H1 (cell line): ENCODE data around the gene BEND4. TPM values are rescaled to one million over a fixed set of nuclear protein-coding genes. Genes with fewer than 3 reads are reported as not detected.

ENCODE experiments used
- CTCF ChIA-PET: fragments of 300-600 bp; sonication (Branson Sonifier 250); formaldehyde crosslinking; loops from one replicate; lab custom pipeline; 2021; ENCODE audit not compliant: partially characterized antibody; lab: Charles Lee
- POLR2A ChIA-PET: fragments of 300-600 bp; sonication (Branson Sonifier 250); formaldehyde crosslinking; loops from one replicate; lab custom pipeline; 2021; ENCODE audit warnings: inconsistent platforms; ENCODE audit not compliant: partially characterized antibody; lab: Charles Lee
- DNase-seq, 2 experiments: peaks; one replicate each; pipeline versions ENCODE4 v3.0.0 to v3.0.0-alpha.2; 2010 to 2022; ENCODE audit warnings: low spot score in 2 of 2, low read depth in 1 of 2, mixed read lengths in 1 of 2
- FAIRE-seq: peaks from 2 replicates; lab custom pipeline; 2011; peaks lifted over from hg19 to GRCh38; lab: Jason Lieb, UNC
- H2AFZ ChIP-seq: 2 replicates; pipeline ENCODE4 v1.8.1; 2012; ENCODE audit warnings: low read length, inconsistent platforms
- H2AK5ac ChIP-seq: 2 replicates; pipeline ENCODE4 v1.6.1; 2013; ENCODE audit warnings: low read depth, low read length
- H2BK120ac ChIP-seq: replicated peaks from 2 replicates; pipeline ENCODE3; 2013; ENCODE audit warnings: low read depth, low read length, inconsistent platforms
- H2BK12ac ChIP-seq: 2 replicates; pipeline ENCODE4 v1.6.1; 2013; ENCODE audit warnings: low read depth, low read length
- H2BK15ac ChIP-seq: 2 replicates; pipeline ENCODE4 v1.6.1; 2013; ENCODE audit warnings: low read length
- H2BK20ac ChIP-seq: 2 replicates; pipeline ENCODE4 v1.6.1; 2013; ENCODE audit warnings: low read length
- H2BK5ac ChIP-seq: 2 replicates; pipeline ENCODE4 v1.6.1; 2013; ENCODE audit warnings: low read depth, low read length
- H3K14ac ChIP-seq: 2 replicates; pipeline ENCODE4 v1.6.1; 2013; ENCODE audit warnings: inconsistent platforms; ENCODE audit not compliant: insufficient read length
- H3K18ac ChIP-seq: 2 replicates; pipeline ENCODE4 v1.6.1; 2013; ENCODE audit warnings: low read length; ENCODE audit errors: extremely low read depth
- H3K23ac ChIP-seq: 2 replicates; pipeline ENCODE4 v1.6.1; 2013; ENCODE audit warnings: inconsistent platforms; ENCODE audit not compliant: insufficient read length
- H3K23me2 ChIP-seq: 2 replicates; pipeline ENCODE4 v1.6.1; 2013; ENCODE audit warnings: low read depth, low read length
- H3K27ac ChIP-seq: 2 replicates; pipeline ENCODE4 v1.6.1; 2011; ENCODE audit warnings: low read depth, low read length, inconsistent platforms
- H3K27me3 ChIP-seq, 4 experiments: replicated peaks in 1 of 4; 1 replicate in 1 of 4; 2 replicates in 3 of 4; pipeline versions ENCODE4 v1.6.1 to v1.8.1; 2011 to 2013; ENCODE audit warnings: low read length in 3 of 4, mild to moderate bottlenecking in 3 of 4, inconsistent platforms in 2 of 4, mixed read lengths in 2 of 4, moderate library complexity in 1 of 4; ENCODE audit not compliant: control insufficient read depth in 3 of 4, insufficient read depth in 3 of 4; ENCODE audit errors: extremely low read depth in 1 of 4
- H3K36me3 ChIP-seq, 4 experiments: 2 replicates each; pipeline versions ENCODE4 v1.6.1 to v1.8.1; 2011 to 2013; ENCODE audit warnings: mild to moderate bottlenecking in 4 of 4, low read length in 3 of 4, moderate library complexity in 2 of 4, control low read depth in 1 of 4, inconsistent platforms in 1 of 4; ENCODE audit not compliant: insufficient read depth in 4 of 4, control insufficient read depth in 2 of 4
- H3K4ac ChIP-seq: replicated peaks from 2 replicates; pipeline ENCODE3; 2013; ENCODE audit warnings: low read length, low read depth, mixed read lengths, inconsistent platforms; ENCODE audit not compliant: insufficient read length
- H3K4me1 ChIP-seq, 4 experiments: replicated peaks in 1 of 4; 1 replicate in 1 of 4; 2 replicates in 3 of 4; pipeline versions ENCODE4 v1.6.1 to v1.8.1; 2011 to 2013; ENCODE audit warnings: low read length in 3 of 4, inconsistent platforms in 2 of 4, mixed read lengths in 1 of 4; ENCODE audit not compliant: insufficient read depth in 4 of 4, control insufficient read depth in 3 of 4
- H3K4me2 ChIP-seq, 2 experiments: 2 replicates each; pipeline versions ENCODE4 v1.6.1 to v1.8.1; 2011 to 2013; ENCODE audit warnings: low read depth in 2 of 2, low read length in 2 of 2, control low read depth in 1 of 2, inconsistent platforms in 1 of 2, mild to moderate bottlenecking in 1 of 2; ENCODE audit not compliant: insufficient read depth in 1 of 2
- H3K4me3 ChIP-seq, 4 experiments: fragments of 200-600, 300-600 bp in 1 of 4; sonication (generic), shearing (Covaris generic), sonication (Bioruptor Twin) in 1 of 4; 2 replicates each; pipeline versions ENCODE4 v1.5.1 to v1.8.1; 2011 to 2016; ENCODE audit warnings: low read length in 4 of 4, low read depth in 3 of 4, control low read depth in 2 of 4, inconsistent platforms in 2 of 4, mild to moderate bottlenecking in 2 of 4, mixed read lengths in 1 of 4, moderate library complexity in 1 of 4; ENCODE audit not compliant: insufficient read depth in 2 of 4; ENCODE audit errors: extremely low read depth in 1 of 4
- H3K56ac ChIP-seq: replicated peaks from 2 replicates; pipeline ENCODE3; 2013; ENCODE audit warnings: low read depth, mild to moderate bottlenecking, mixed read lengths, low read length, inconsistent platforms; ENCODE audit not compliant: insufficient read length
- H3K79me1 ChIP-seq: 2 replicates; pipeline ENCODE4 v1.6.1; 2013; ENCODE audit warnings: low read depth, low read length, control low read depth
- H3K79me2 ChIP-seq, 2 experiments: 2 replicates each; pipeline versions ENCODE4 v1.6.1 to v1.8.1; 2012 to 2013; ENCODE audit warnings: low read length in 2 of 2, mild to moderate bottlenecking in 2 of 2, inconsistent platforms in 1 of 2; ENCODE audit not compliant: insufficient read depth in 2 of 2, control insufficient read depth in 1 of 2
- H3K9ac ChIP-seq, 4 experiments: replicated peaks in 1 of 4; 1 replicate in 1 of 4; 2 replicates in 3 of 4; pipeline versions ENCODE4 v1.6.1 to v1.8.1; 2011 to 2013; ENCODE audit warnings: low read depth in 3 of 4, low read length in 3 of 4, control low read depth in 2 of 4, mild to moderate bottlenecking in 2 of 4, moderate library complexity in 2 of 4, inconsistent platforms in 1 of 4; ENCODE audit errors: extremely low read depth in 1 of 4
- H3K9me3 ChIP-seq, 2 experiments: 2 replicates each; pipeline versions ENCODE4 v1.6.1 to v1.8.1; 2012 to 2013; ENCODE audit warnings: mild to moderate bottlenecking in 2 of 2, moderate library complexity in 2 of 2, control low read depth in 1 of 2, inconsistent platforms in 1 of 2, low read depth in 1 of 2, low read length in 1 of 2, mixed read lengths in 1 of 2; ENCODE audit not compliant: insufficient read depth in 2 of 2
- H4K20me1 ChIP-seq, 2 experiments: replicated peaks in 1 of 2; 2 replicates each; pipeline versions ENCODE3 to v1.8.1; 2011 to 2013; ENCODE audit warnings: inconsistent platforms in 2 of 2, low read length in 2 of 2, mild to moderate bottlenecking in 1 of 2; ENCODE audit not compliant: insufficient read depth in 2 of 2, control insufficient read depth in 1 of 2
- H4K5ac ChIP-seq: 2 replicates; pipeline ENCODE4 v1.6.1; 2013; ENCODE audit warnings: low read length, low read depth, mixed read lengths, inconsistent platforms; ENCODE audit not compliant: insufficient read length
- H4K8ac ChIP-seq: 2 replicates; pipeline ENCODE4 v1.8.0; 2013; ENCODE audit warnings: mild to moderate bottlenecking, moderate library complexity, low read length, inconsistent platforms; ENCODE audit not compliant: insufficient read depth; ENCODE audit errors: extremely low read depth
- H4K91ac ChIP-seq: replicated peaks from 2 replicates; pipeline ENCODE3; 2013; ENCODE audit warnings: low read length, mixed read lengths, inconsistent platforms; ENCODE audit not compliant: insufficient read length
- EGR1 ChIP-seq: IDR thresholded peaks from 2 replicates; pipeline ENCODE4 v1.6.1; 2011; ENCODE audit warnings: low read depth, low read length, borderline replicate concordance
- FOSL1 ChIP-seq: IDR thresholded peaks from 2 replicates; pipeline ENCODE4 v1.6.1; 2011; ENCODE audit warnings: mild to moderate bottlenecking, low read depth, low read length, moderate library complexity; ENCODE audit not compliant: insufficient read depth
- JUND ChIP-seq: IDR thresholded peaks from 2 replicates; pipeline ENCODE4 v1.6.1; 2011; ENCODE audit warnings: mild to moderate bottlenecking, improper control_type of control experiment, low read length
- WGBS, 2 experiments: shearing (Covaris generic) in 1 of 2; methylation state at CpG; one replicate each; pipeline versions ENCODE4 v1.1.6 to v1.1.7; 2013 to 2015; ENCODE audit warnings: low lambda C conversion rate in 2 of 2, mixed read lengths in 2 of 2, inconsistent platforms in 1 of 2, low coverage in 1 of 2, missing lambda C conversion rate in 1 of 2; ENCODE audit not compliant: insufficient replicate concordance in 2 of 2, insufficient coverage in 1 of 2, insufficient read length in 1 of 2; ENCODE audit errors: extremely low coverage in 1 of 2, missing lambda C conversion rate in 1 of 2; 5-methylcytosine and 5-hydroxymethylcytosine counted together
- polyA plus RNA-seq, 7 experiments: library from polyadenylated mRNA; depleted of rRNA in 3 of 7; stranded (reverse) in 5 of 7; unstranded in 2 of 7; fragments of >200 nt in 5 of 7; fragments of 200-250 nt in 2 of 7; gene quantifications; 1 replicate in 5 of 7; 2 replicates in 1 of 7; 4 replicates in 1 of 7; pipeline versions ENCODE4 v1.2.1 to v1.2.3, GENCODE V29; 2011 to 2013; ENCODE audit warnings: missing spikeins in 2 of 7, mixed read lengths in 2 of 7
- total RNA-seq: library from RNA; stranded (reverse); fragmentation: NEBNext Ultra II Directional; extraction: Animal tissue kit (Norgen Biotek cat#: 25700); gene quantifications from 2 replicates; pipeline ENCODE4 v1.2.1, GENCODE V29; 2021

Gene BEND4
- total and polyA plus RNA-seq, 2 of the 8 experiments (the other 6 are each of a cell fraction or from before 2014, with no cell fraction given): 12.2 to 45.4 TPM

- Histone ChIP-seq H4K20me1 (peaks cover 7 to 9% of the 10 kb centered on the region in 2 experiments), H3K23me2 (peaks cover 18% of the 10 kb centered on the region; the same call in 1 of the 2 replicates), H3K4me3 (no peak overlapping the region), H2BK120ac (no peak overlapping the region), H3K79me1 (0 out of 2 replicates have a peak, but pooled peaks cover 4% of the 10 kb centered on the region), H2AFZ (no peak overlapping the region), H3K18ac (no peak overlapping the region), H3K36me3 (peaks cover 0 to 6% (median 2%) of the 10 kb centered on the region in 4 experiments; a peak in 4 of 8 replicates), H3K9ac (no peak overlapping the region), H3K79me2 (peaks cover 0 to 68% of the 10 kb centered on the region in 2 experiments; a peak in 3 of 4 replicates), H3K14ac (no peak overlapping the region), H4K5ac (no peak overlapping the region), H3K27me3 (peaks cover 0 to 22% (median 15%) of the 10 kb centered on the region in 4 experiments; a peak in 6 of 7 replicates), H2BK20ac (no peak overlapping the region), H2BK12ac (no peak overlapping the region), H4K91ac (no peak overlapping the region), H2BK5ac (no peak overlapping the region), H2AK5ac (no peak overlapping the region), H4K8ac (no peak overlapping the region), H3K9me3 (no peaks in the 10 kb centered on the region), H3K23ac (no peak overlapping the region), H2BK15ac (no peak overlapping the region), H3K56ac (no peak overlapping the region), H3K27ac (no peak overlapping the region), H3K4me1 (peaks cover 0 to 9% (median 1%) of the 10 kb centered on the region in 4 experiments; a peak in 4 of 7 replicates), H3K4me2 (no peak overlapping the region), H3K4ac (no peak overlapping the region)
- WGBS, 2 experiments: 100% methylated on average over 1 of the region's 1 CpG; no CpG with 5 or more reads in 1 of the 2 experiments
- CTCF ChIA-PET: interaction anchor here (1.4 kb wide), 1 partner anchor 10 kb away, joined by 3 read pairs; no protein-coding TSS in a partner anchor
- FAIRE-seq (no peak), DNase-seq (no peak)
- POLR2A ChIA-PET: no interaction called here
- TF ChIP-seq FOSL1: no peak
- no peak for TF ChIP-seq EGR1
- no peak for TF ChIP-seq JUND
Observed at GRCh38 chr4:42148425-42148824, 4.0 kb downstream of the BEND4 start.
